Measurements from ENCODE around the gene ZGPAT.
"Not testable (repeated sequence)": the region's sequence is repeated elsewhere in the genome, so short reads cannot be mapped to it uniquely, and the experiment has no call there.

The ZGPAT gene, protein sequence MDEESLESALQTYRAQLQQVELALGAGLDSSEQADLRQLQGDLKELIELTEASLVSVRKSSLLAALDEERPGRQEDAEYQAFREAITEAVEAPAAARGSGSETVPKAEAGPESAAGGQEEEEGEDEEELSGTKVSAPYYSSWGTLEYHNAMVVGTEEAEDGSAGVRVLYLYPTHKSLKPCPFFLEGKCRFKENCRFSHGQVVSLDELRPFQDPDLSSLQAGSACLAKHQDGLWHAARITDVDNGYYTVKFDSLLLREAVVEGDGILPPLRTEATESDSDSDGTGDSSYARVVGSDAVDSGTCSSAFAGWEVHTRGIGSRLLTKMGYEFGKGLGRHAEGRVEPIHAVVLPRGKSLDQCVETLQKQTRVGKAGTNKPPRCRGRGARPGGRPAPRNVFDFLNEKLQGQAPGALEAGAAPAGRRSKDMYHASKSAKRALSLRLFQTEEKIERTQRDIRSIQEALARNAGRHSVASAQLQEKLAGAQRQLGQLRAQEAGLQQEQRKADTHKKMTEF

DNA sequence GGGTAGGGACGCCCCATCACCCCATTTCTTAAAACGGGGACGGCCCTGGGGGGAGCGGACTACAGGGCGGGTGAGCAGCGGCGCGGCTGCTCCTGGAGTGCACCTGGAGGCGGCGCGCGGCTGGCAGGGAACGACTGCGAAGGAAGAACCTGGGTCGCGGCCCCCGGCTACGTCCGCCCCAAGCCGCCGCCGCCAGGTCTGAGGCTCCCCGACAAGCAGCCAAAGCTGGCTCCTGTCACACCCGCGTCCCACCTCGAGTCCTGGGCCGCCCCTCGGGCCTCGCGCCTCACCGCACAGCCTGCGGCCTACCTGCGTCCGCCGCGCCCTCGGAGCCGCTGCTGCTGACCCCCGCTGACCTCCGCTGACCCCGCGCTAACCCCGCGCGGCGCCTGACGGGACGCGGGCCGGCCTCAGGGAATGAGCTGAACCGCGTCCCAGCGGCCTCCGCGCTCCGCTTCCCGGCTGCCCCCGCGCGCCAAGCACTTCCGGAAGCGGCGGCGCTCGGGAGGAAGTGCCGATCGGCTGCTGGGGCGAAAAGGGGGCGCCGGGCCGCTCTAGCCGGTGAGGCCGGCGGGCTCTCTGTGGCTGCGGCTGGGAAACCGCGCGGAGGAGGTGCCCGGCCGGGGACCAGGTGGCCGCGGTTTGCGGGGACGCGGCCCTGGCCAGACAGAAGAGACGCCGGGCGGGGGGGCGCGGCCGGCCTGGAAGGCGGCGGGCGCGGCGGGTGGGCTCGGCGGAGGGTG, at the start of gene ZGPAT, which contains the start of gene ARFRP1:
Gene ZGPAT, plus strand, starts transcription at position 482 of the 743 bp plus-strand sequence. CDS start 542 bp downstream, outside the sequence.
Gene ARFRP1, minus strand, starts transcription at position 419 of the 743 bp plus-strand sequence. CDS start 885 bp downstream, outside the sequence.
- Histone ChIP-seq H3K36me3 (ENCODE audit: control insufficient read depth, insufficient read depth, low read length) (peaks cover 58% of the 10 kb centered on the region), H3K9ac (ENCODE audit: low read depth, low read length) (peak within 1 kb of the TSS; percentile 65; the same call in 1 of the 2 replicates), H3K4me1 (ENCODE audit: control insufficient read depth, insufficient read depth, low read length) (no peaks in the 10 kb centered on the region), H3K27me3 (ENCODE audit: control insufficient read depth, insufficient read depth, low read length) (no peaks in the 10 kb centered on the region), H3K4me3 (ENCODE audit: low read depth, low read length) (peak within 1 kb of the TSS; percentile 90), H3K27ac (ENCODE audit: low read depth, low read length) (peak within 1 kb of the TSS; percentile 70), H3K9me3 (ENCODE audit: control insufficient read depth, insufficient read depth, low read length) (no peaks in the 10 kb centered on the region)

DNA sequence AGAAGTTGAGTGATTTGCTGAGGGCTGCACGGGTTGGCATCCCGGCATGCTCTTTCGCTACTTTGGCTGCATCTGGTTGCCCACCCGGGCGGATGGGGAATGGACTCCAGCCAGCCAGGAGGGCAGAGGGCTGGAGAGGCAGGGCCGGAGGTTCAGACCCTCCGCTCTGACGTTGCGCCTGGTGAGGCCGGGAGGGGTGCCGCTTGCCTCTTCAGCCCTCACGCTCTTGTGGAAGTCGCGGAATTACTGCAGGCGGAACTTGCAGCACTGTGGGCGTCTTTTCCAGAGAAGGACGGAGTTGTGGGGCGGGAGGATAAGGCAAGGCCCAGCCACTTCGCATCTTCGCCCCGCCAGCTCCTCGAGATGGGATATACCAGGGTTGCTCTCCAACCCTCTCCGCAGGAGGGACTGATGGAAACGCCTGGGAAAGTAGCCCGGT, 49.1 kb upstream of the ZGPAT start:
- H3K36me3 ChIP-seq (ENCODE audit: control insufficient read depth, insufficient read depth, low read length) = peaks cover 41% of the 10 kb centered on the region
- peaks cover 13% of the 10 kb centered on the region for H3K4me1 ChIP-seq (ENCODE audit: control insufficient read depth, insufficient read depth, low read length)
- H3K27ac ChIP-seq (ENCODE audit: low read depth, low read length) = peak overlapping the region; percentile 7
- H3K4me3 ChIP-seq (ENCODE audit: low read depth, low read length) = peak overlapping the region; percentile 95
- peak overlapping the region; percentile 71; the same call in 1 of the 2 replicates for H3K9ac ChIP-seq (ENCODE audit: low read depth, low read length)
- no peaks in the 10 kb centered on the region for H3K9me3 ChIP-seq (ENCODE audit: control insufficient read depth, insufficient read depth, low read length)
- H3K27me3 ChIP-seq (ENCODE audit: control insufficient read depth, insufficient read depth, low read length) = no peaks in the 10 kb centered on the region

DNA sequence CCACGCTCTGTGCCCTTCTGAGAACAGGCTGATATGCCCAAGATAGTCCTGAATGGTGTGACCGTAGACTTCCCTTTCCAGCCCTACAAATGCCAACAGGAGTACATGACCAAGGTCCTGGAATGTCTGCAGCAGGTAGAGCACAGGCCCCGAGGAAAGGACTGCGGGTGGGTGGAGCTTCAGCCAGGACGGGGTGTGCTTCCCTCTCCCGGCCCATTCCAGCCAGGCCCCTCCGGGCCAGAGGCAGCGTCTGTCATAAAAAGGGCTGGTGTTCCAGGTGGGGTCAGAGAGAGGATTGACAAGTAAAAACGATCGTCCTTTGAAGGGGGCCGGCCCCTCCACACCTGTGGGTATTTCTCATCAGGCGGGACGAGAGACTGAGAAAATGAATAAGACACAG, 48.5 kb upstream of the ZGPAT start:
- H3K27ac ChIP-seq (ENCODE audit: low read depth, low read length) = no peak overlapping the region

DNA sequence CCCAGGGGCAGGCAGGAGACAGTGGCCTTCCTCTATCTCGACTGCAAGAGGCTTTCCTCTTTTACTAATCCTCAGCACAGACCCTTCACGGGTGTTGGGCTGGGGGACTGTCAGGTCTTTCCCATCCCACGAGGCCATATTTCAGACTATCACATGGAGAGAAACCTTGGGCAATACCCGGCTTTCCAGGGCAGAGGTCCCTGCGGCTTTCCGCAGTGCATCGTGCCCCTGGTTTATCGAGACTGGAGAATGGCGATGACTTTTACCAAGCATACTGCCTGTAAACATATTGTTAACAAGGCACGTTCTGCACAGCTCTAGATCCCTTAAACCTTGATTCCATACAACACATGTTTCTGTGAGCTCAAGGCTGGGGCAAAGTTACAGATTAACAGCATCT, 47.7 kb upstream of the ZGPAT start:
- H3K9me3 ChIP-seq (ENCODE audit: control insufficient read depth, insufficient read depth, low read length); H3K27ac ChIP-seq (ENCODE audit: low read depth, low read length); H3K9ac ChIP-seq (ENCODE audit: low read depth, low read length); H3K27me3 ChIP-seq (ENCODE audit: control insufficient read depth, insufficient read depth, low read length); H3K4me3 ChIP-seq (ENCODE audit: low read depth, low read length); H3K4me1 ChIP-seq (ENCODE audit: control insufficient read depth, insufficient read depth, low read length): not testable (repeated sequence)
- H3K36me3 ChIP-seq (ENCODE audit: control insufficient read depth, insufficient read depth, low read length) = peaks cover 46% of the 10 kb centered on the region

More for the DNA sequence above, 48.5 kb upstream of the ZGPAT start:
- Histone ChIP-seq H3K4me3 (ENCODE audit: low read depth, low read length) (peak overlapping the region; percentile 95), H3K36me3 (ENCODE audit: control insufficient read depth, insufficient read depth, low read length) (peaks cover 46% of the 10 kb centered on the region), H3K27me3 (ENCODE audit: control insufficient read depth, insufficient read depth, low read length) (no peaks in the 10 kb centered on the region), H3K9me3 (ENCODE audit: control insufficient read depth, insufficient read depth, low read length) (no peaks in the 10 kb centered on the region), H3K4me1 (ENCODE audit: control insufficient read depth, insufficient read depth, low read length) (peaks cover 9% of the 10 kb centered on the region), H3K9ac (ENCODE audit: low read depth, low read length) (no peak overlapping the region)

DNA sequence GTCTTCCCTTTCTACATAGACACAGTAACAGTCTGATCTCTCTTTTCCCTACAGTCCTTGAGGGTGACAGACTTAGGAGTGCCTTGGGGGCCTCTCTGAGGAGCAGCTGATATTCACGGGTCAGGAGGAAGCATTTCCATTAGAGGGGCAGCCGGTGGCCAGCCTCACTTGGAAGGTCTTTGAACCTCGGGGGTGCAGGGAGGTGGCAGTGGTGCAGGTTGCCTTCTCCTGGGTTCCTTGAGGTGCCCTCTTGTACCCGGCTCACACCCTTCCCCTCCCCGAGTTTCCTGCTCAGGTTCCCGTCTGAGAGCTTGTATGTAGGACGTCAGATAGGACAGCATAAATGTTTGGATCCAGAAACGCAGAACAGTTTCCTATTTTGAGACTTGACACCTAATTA, 47.2 kb upstream of the ZGPAT start:
- Histone ChIP-seq H3K27me3 (ENCODE audit: control insufficient read depth, insufficient read depth, low read length) (no peaks in the 10 kb centered on the region), H3K9ac (ENCODE audit: low read depth, low read length) (no peak overlapping the region), H3K9me3 (ENCODE audit: control insufficient read depth, insufficient read depth, low read length) (no peaks in the 10 kb centered on the region), H3K4me1 (ENCODE audit: control insufficient read depth, insufficient read depth, low read length) (peaks cover 5% of the 10 kb centered on the region), H3K27ac (ENCODE audit: low read depth, low read length) (no peak overlapping the region), H3K36me3 (ENCODE audit: control insufficient read depth, insufficient read depth, low read length) (peaks cover 47% of the 10 kb centered on the region), H3K4me3 (ENCODE audit: low read depth, low read length) (no peak overlapping the region)

DNA sequence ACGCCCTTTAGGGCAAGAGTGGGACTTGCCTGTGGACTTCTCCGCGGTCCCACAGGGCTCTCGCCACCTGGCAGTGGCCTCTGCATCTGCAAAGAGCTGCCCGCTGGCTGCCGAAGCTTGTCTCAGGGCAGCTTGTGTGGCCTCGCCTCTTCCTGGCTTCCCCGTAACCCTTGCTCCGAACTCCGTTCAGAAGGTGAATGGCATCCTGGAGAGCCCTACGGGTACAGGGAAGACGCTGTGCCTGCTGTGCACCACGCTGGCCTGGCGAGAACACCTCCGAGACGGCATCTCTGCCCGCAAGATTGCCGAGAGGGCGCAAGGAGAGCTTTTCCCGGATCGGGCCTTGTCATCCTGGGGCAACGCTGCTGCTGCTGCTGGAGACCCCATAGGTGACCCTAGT, 46.7 kb upstream of the ZGPAT start:
- Histone ChIP-seq H3K4me3 (ENCODE audit: low read depth, low read length) (no peak overlapping the region), H3K4me1 (ENCODE audit: control insufficient read depth, insufficient read depth, low read length) (peaks cover 5% of the 10 kb centered on the region), H3K27ac (ENCODE audit: low read depth, low read length) (no peak overlapping the region), H3K36me3 (ENCODE audit: control insufficient read depth, insufficient read depth, low read length) (peaks cover 52% of the 10 kb centered on the region), H3K9me3 (ENCODE audit: control insufficient read depth, insufficient read depth, low read length) (no peaks in the 10 kb centered on the region), H3K9ac (ENCODE audit: low read depth, low read length) (no peak overlapping the region), H3K27me3 (ENCODE audit: control insufficient read depth, insufficient read depth, low read length) (no peaks in the 10 kb centered on the region)

DNA sequence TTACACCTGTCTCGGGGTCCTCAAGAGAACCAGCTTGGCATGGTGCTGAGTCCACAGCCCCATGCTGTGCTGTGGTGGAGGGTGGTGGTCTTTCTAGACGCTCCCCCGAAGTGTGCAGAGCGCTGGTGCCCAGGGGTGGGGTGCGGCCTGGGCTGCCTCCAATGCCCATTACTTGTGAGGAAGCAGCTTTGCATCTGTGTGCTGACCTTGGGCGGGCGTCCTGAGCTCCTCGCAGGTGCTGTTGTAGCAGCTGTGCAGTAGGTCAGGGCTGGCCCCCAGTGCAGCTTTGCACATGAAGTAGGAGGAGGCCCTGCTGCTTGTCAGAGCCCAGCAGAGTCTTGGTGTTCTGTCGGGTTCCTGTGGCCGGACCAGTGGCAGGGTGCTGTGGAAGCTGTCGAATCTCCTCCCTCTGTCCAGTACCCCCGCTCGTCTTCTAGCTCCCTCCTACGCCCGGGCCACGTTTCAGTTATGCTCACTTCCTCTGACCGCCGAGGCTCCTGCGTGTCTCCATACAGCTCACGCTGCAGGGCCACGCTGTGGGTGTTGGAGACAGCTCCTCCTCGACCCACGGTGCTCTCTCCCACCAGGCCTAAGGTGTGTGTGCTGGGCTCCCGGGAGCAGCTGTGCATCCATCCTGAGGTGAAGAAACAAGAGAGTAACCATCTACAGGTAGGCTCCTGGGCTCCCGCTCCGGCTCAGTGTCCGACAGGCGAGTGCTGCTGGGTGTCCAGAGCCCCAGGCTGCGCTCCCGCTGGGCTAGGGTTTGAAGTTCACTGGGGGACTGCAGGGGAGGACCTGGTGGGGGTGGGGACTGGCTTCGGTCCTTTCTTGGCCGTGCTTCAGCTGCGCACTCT, 45.7 kb upstream of the ZGPAT start:
- Histone ChIP-seq H3K9me3 (ENCODE audit: control insufficient read depth, insufficient read depth, low read length) (no peaks in the 10 kb centered on the region), H3K36me3 (ENCODE audit: control insufficient read depth, insufficient read depth, low read length) (peaks cover 59% of the 10 kb centered on the region), H3K27me3 (ENCODE audit: control insufficient read depth, insufficient read depth, low read length) (no peaks in the 10 kb centered on the region), H3K4me3 (ENCODE audit: low read depth, low read length) (no peak overlapping the region), H3K9ac (ENCODE audit: low read depth, low read length) (no peak overlapping the region), H3K27ac (ENCODE audit: low read depth, low read length) (no peak overlapping the region), H3K4me1 (ENCODE audit: control insufficient read depth, insufficient read depth, low read length) (peaks cover 5% of the 10 kb centered on the region)

DNA sequence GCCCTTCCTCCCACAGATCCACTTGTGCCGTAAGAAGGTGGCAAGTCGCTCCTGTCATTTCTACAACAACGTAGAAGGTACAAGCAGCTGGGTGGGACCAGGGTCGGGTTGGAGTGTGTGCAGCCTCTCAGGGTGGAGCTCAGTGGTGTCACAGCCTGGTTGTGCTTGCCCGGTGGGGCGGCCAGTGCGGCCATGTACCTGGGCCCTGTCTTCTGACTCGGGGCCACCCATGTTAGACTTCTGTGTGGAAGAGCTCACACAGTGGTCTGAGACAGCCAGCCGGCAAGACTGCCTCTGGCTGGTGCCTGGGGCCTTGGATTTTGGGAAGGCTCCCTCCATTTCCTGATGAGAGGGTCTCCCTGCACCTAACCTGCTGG, 45.0 kb upstream of the ZGPAT start:
- peaks cover 65% of the 10 kb centered on the region for H3K36me3 ChIP-seq (ENCODE audit: control insufficient read depth, insufficient read depth, low read length)
- no peaks in the 10 kb centered on the region for H3K27me3 ChIP-seq (ENCODE audit: control insufficient read depth, insufficient read depth, low read length)
- H3K4me3 ChIP-seq (ENCODE audit: low read depth, low read length) = no peak overlapping the region
- H3K9ac ChIP-seq (ENCODE audit: low read depth, low read length) = no peak overlapping the region
- no peak overlapping the region for H3K27ac ChIP-seq (ENCODE audit: low read depth, low read length)
- peaks cover 5% of the 10 kb centered on the region for H3K4me1 ChIP-seq (ENCODE audit: control insufficient read depth, insufficient read depth, low read length)
- no peaks in the 10 kb centered on the region for H3K9me3 ChIP-seq (ENCODE audit: control insufficient read depth, insufficient read depth, low read length)

DNA sequence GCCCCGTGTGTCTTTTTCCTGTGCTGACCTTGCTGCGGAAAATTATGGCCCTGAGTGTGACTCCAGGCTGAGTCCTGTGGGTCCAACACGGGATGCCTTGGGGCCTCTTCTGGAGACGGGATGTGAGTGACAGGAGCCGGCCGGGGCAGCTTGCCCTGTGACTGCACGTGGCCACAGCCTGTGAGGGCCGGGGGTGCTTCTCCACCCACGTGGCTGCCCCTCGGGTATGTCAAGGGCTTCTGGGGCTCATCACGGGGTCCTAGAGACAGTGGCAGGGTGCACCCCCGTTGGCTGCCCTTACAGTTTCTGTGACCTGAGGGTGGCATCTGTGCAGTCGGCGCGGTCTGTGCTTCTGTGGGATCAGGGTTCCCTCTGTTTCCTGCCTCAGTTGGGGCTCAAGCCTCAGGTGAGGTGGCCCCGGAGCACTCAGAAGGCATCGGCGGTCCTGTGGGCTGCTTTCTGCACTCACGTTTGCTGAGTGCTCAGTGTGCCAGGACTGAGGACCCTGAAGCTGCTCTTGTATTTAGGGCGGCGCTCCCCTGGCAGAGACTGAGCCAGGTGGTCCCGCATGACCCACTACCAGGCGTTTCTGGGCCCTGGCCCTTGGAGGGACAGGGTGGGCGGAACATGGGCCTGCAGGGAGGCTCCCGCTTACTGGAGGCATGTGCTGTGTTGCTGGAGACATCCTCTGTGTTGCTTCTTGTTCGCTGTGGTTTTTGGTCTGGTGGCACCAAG, 44.3 kb upstream of the ZGPAT start:
- H3K36me3 ChIP-seq (ENCODE audit: control insufficient read depth, insufficient read depth, low read length) = peaks cover 72% of the 10 kb centered on the region
- no peaks in the 10 kb centered on the region for H3K27me3 ChIP-seq (ENCODE audit: control insufficient read depth, insufficient read depth, low read length)
- H3K4me1 ChIP-seq (ENCODE audit: control insufficient read depth, insufficient read depth, low read length) = peaks cover 5% of the 10 kb centered on the region
- no peak overlapping the region for H3K27ac ChIP-seq (ENCODE audit: low read depth, low read length)
- no peaks in the 10 kb centered on the region for H3K9me3 ChIP-seq (ENCODE audit: control insufficient read depth, insufficient read depth, low read length)
- no peak overlapping the region for H3K9ac ChIP-seq (ENCODE audit: low read depth, low read length)
- H3K4me3 ChIP-seq (ENCODE audit: low read depth, low read length) = no peak overlapping the region

Data from HUES48 (cell line).